ENCODE data around the gene ABR.

DNA sequence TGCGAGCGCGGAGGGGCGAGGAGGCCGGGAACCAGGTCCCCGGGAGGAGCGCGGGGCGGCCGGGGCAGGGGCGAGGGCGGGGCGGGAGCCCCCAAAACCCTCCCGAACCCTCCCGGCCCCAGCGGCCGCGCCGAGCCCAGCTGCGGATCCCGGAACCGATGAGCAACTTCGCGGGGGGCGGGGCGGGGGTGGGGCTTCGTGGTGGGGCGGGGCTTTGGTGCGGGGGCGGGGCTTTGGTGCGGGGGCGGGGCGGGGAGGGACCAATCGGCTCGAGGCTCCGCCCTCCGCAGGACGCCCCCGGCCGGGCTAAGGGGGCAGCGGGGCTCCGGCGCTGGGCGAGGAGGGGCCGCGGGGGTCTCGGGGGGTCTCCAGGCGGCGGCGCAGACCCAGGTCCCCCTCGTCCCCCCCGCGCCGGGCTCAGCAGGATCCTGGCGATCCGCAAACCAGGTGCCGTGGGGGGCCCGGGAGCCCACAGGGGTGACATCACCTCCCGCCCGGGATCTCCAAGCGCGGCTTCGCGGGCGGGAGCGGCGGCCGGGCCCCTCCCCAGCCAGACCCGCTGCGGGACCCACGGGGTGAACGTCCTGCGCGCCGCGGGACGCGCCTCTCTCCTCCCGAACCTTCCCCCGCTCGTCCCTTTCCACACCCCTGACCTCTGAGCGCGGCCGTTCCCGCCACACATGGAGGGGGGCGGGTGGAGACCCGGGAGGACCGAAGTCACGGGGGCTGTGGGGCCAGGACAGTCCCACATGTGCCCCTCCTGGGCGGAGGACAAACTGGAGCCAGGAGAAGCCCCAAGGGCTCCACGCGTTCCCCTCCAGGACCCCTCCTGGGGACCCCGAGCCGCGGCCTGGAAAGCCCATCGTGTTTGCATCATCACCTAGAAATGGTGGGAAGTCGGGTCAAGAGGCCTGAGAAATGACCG lies at the start of gene ABR:
- TF ChIP-seq, protein P1, sequence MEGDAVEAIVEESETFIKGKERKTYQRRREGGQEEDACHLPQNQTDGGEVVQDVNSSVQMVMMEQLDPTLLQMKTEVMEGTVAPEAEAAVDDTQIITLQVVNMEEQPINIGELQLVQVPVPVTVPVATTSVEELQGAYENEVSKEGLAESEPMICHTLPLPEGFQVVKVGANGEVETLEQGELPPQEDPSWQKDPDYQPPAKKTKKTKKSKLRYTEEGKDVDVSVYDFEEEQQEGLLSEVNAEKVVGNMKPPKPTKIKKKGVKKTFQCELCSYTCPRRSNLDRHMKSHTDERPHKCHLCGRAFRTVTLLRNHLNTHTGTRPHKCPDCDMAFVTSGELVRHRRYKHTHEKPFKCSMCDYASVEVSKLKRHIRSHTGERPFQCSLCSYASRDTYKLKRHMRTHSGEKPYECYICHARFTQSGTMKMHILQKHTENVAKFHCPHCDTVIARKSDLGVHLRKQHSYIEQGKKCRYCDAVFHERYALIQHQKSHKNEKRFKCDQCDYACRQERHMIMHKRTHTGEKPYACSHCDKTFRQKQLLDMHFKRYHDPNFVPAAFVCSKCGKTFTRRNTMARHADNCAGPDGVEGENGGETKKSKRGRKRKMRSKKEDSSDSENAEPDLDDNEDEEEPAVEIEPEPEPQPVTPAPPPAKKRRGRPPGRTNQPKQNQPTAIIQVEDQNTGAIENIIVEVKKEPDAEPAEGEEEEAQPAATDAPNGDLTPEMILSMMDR (IDR thresholded peaks at IDR 0.05; ENCODE audit: low read depth, low read length) = no peak
- no peak for TF ChIP-seq POLR2A (IDR thresholded peaks at IDR 0.05; ENCODE audit: extremely low read depth, insufficient read length)

All from NB4 (cell line).